ENCODE data around the gene PRR5. TPM values are rescaled to one million over a fixed set of nuclear protein-coding genes. Genes with fewer than 3 reads are reported as not detected.

Gene PRR5
- polyA plus RNA-seq, 4 donors = 37.0 to 80.5 (median 61.8) TPM

DNA sequence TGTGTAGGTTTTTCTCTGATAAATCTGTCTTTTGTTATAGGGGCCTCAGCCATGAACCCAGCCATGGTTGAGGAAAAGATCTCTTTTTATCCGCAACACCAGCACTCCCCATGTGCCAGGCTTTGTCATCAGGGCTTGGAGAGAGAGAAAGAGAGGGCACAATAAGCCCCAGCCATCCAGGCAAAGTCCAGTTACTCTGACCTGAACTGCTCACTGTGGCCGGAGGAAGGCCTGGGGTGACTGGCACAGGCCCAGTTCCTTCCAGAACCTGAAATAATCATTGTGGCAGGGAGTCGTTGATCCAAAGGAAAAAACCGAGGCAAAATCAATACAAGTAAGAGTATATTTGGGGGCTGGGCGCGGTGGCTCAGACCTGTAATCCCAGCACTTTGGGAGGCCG, 46.5 kb downstream of the PRR5 start:
- FAIRE-seq = no peak
- Histone ChIP-seq H3K36me3 (ENCODE audit: control insufficient read depth in 3 of 3, insufficient read depth in 2 of 3, low read depth in 1 of 3, low read length in 3 of 3) (no peaks in the 10 kb centered on the region), H3K9me3 (ENCODE audit: control insufficient read depth in 2 of 2, insufficient read depth in 1 of 2, low read depth in 1 of 2, low read length in 1 of 2) (peaks cover 0 to 3% of the 10 kb centered on the region in 2 donors), H3K4me1 (ENCODE audit: control insufficient read depth in 3 of 3, insufficient read depth in 2 of 3, low read depth in 1 of 3, low read length in 2 of 3) (peaks cover 0 to 41% (median 2%) of the 10 kb centered on the region in 3 donors), H3K27me3 (ENCODE audit: control insufficient read depth in 3 of 3, insufficient read depth in 3 of 3, low read length in 3 of 3) (peaks cover 0 to 3% (median 3%) of the 10 kb centered on the region in 3 donors), H3K4me3 (ENCODE audit: low read depth in 1 of 3, low read length in 3 of 3) (no peak overlapping the region), H3K27ac (ENCODE audit: low read depth in 1 of 3, low read length in 2 of 3) (peak overlapping the region in 1 of 3 donors; percentile 33)
- WGBS, 3 donors = 79 to 86% (median 85%) methylated on average over 7 of the region's 7 CpGs
- DNase-seq = no peak

- Histone ChIP-seq H3K4me1 (ENCODE audit: control insufficient read depth in 3 of 3, insufficient read depth in 2 of 3, low read depth in 1 of 3, low read length in 2 of 3) (peaks cover 0 to 47% (median 2%) of the 10 kb centered on the region in 3 donors), H3K27ac (ENCODE audit: low read depth in 1 of 3, low read length in 2 of 3) (no peak overlapping the region), H3K9me3 (ENCODE audit: control insufficient read depth in 2 of 2, insufficient read depth in 1 of 2, low read depth in 1 of 2, low read length in 1 of 2) (peaks cover 0 to 3% of the 10 kb centered on the region in 2 donors), H3K36me3 (ENCODE audit: control insufficient read depth in 3 of 3, insufficient read depth in 2 of 3, low read depth in 1 of 3, low read length in 3 of 3) (no peaks in the 10 kb centered on the region), H3K4me3 (ENCODE audit: low read depth in 1 of 3, low read length in 3 of 3) (no peak overlapping the region), H3K27me3 (ENCODE audit: control insufficient read depth in 3 of 3, insufficient read depth in 3 of 3, low read length in 3 of 3) (peaks cover 0 to 5% (median 3%) of the 10 kb centered on the region in 3 donors)
- WGBS, 3 donors = 54 to 85% (median 63%) methylated on average over 1 of the region's 1 CpG
- no peak for FAIRE-seq
- no peak for DNase-seq
Measured at GRCh38 chr22:44750481-44750880, 48.5 kb downstream of the PRR5 start.

GRCh38 chr22:44752285-44753188, 50.5 kb downstream of the PRR5 start, which contains the start of gene ARHGAP8:
TSS of gene ARHGAP8 (plus strand) at chr22:44752575. CDS start at chr22:44786528, 33,953 bp downstream.
- Histone ChIP-seq H3K4me3 (ENCODE audit: low read depth in 1 of 3, low read length in 3 of 3) (peak within 1 kb of the TSS; percentile 48 to 57 (median 49)), H3K36me3 (ENCODE audit: control insufficient read depth in 3 of 3, insufficient read depth in 2 of 3, low read depth in 1 of 3, low read length in 3 of 3) (no peaks in the 10 kb centered on the region), H3K27ac (ENCODE audit: low read depth in 1 of 3, low read length in 2 of 3) (peak within 1 kb of the TSS in 1 of 3 donors; percentile 70), H3K4me1 (ENCODE audit: control insufficient read depth in 3 of 3, insufficient read depth in 2 of 3, low read depth in 1 of 3, low read length in 2 of 3) (peaks cover 0 to 33% (median 2%) of the 10 kb centered on the region in 3 donors), H3K9me3 (ENCODE audit: control insufficient read depth in 2 of 2, insufficient read depth in 1 of 2, low read depth in 1 of 2, low read length in 1 of 2) (peaks cover 0 to 3% of the 10 kb centered on the region in 2 donors), H3K27me3 (ENCODE audit: control insufficient read depth in 3 of 3, insufficient read depth in 3 of 3, low read length in 3 of 3) (peaks cover 0 to 5% (median 3%) of the 10 kb centered on the region in 3 donors)
- FAIRE-seq (no peak), DNase-seq (peak; percentile 68 to 86)
- 2 to 5% (median 2%) methylated on average over 32 to 78 of the region's 78 CpGs for WGBS, 3 donors

DNA sequence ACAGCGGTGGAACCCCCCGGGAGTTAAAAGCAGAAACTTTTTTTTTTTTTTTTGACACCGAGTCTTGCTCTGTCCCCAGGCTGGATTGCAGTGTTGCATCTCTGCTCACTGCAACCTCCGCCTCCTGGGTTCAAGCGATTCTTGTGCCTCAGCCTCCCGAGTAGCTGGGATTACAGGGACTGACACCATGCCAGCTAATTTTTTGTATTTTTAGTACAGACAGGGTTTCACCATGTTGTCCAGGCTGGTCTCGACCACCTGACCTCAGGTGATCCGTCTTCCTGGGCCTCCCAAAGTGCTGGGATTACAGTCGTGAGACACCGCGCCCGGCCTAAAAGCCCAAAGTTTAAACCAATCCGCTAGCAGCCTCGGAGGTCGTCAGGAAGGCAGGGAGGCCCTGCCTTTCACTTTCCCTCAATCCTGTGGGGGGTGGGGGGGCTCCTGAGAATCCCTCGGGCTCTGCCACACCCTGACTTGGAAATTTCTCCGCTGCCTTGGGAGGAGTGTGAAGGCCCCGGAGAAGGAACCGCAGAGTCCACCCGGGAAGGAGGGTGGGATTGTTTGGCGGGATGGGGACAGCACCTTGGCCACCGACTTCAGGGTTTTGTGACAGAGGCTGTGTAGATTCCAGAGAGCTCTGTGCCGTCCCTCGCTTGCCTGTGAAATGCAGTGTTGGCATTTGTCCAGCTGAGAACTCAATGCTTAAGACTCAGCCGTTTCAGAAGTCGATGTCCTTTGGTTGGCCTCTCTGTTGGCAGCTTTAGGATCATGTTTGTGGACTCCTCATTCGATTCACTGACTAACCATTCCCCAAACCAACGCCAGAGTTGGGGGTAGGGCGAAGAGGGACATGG, 51.4 kb downstream of the PRR5 start:
- peaks cover 0 to 3% of the 10 kb centered on the region in 2 donors for H3K9me3 ChIP-seq (ENCODE audit: control insufficient read depth in 2 of 2, insufficient read depth in 1 of 2, low read depth in 1 of 2, low read length in 1 of 2)
- FAIRE-seq = no peak
- H3K27ac ChIP-seq (ENCODE audit: low read depth in 1 of 3, low read length in 2 of 3) = peak overlapping the region in 2 of 3 donors; percentile 8 to 61
- peak overlapping the region; percentile 48 to 51 (median 49) for H3K4me3 ChIP-seq (ENCODE audit: low read depth in 1 of 3, low read length in 3 of 3)
- DNase-seq = peak; percentile 44 to 78
- peaks cover 0 to 5% (median 3%) of the 10 kb centered on the region in 3 donors for H3K27me3 ChIP-seq (ENCODE audit: control insufficient read depth in 3 of 3, insufficient read depth in 3 of 3, low read length in 3 of 3)
- H3K4me1 ChIP-seq (ENCODE audit: control insufficient read depth in 3 of 3, insufficient read depth in 2 of 3, low read depth in 1 of 3, low read length in 2 of 3) = peaks cover 0 to 35% (median 2%) of the 10 kb centered on the region in 3 donors
- WGBS, 3 donors = 10 to 15% (median 15%) methylated on average over 28 to 29 of the region's 29 CpGs
- H3K36me3 ChIP-seq (ENCODE audit: control insufficient read depth in 3 of 3, insufficient read depth in 2 of 3, low read depth in 1 of 3, low read length in 3 of 3) = no peaks in the 10 kb centered on the region

- H3K27me3 ChIP-seq (ENCODE audit: control insufficient read depth in 3 of 3, insufficient read depth in 3 of 3, low read length in 3 of 3) = peaks cover 0 to 5% (median 3%) of the 10 kb centered on the region in 3 donors
- peaks cover 0 to 46% (median 9%) of the 10 kb centered on the region in 3 donors for H3K4me1 ChIP-seq (ENCODE audit: control insufficient read depth in 3 of 3, insufficient read depth in 2 of 3, low read depth in 1 of 3, low read length in 2 of 3)
- no peaks in the 10 kb centered on the region for H3K36me3 ChIP-seq (ENCODE audit: control insufficient read depth in 3 of 3, insufficient read depth in 2 of 3, low read depth in 1 of 3, low read length in 3 of 3)
- DNase-seq (peak in 1 of 2 donors; percentile 76), FAIRE-seq (no peak)
- H3K9me3 ChIP-seq (ENCODE audit: control insufficient read depth in 2 of 2, insufficient read depth in 1 of 2, low read depth in 1 of 2, low read length in 1 of 2) = peaks cover 0 to 3% of the 10 kb centered on the region in 2 donors
- H3K27ac ChIP-seq (ENCODE audit: low read depth in 1 of 3, low read length in 2 of 3) = peak overlapping the region in 2 of 3 donors; percentile 29 to 63
- 27 to 52% (median 33%) methylated on average over 7 of the region's 7 CpGs for WGBS, 3 donors
- no peak overlapping the region for H3K4me3 ChIP-seq (ENCODE audit: low read depth in 1 of 3, low read length in 3 of 3)
Measured at GRCh38 chr22:44754998-44755397, 53.0 kb downstream of the PRR5 start.

GRCh38 chr22:44755417-44755816, 53.4 kb downstream of the PRR5 start:
- Histone ChIP-seq H3K27ac (ENCODE audit: low read depth in 1 of 3, low read length in 2 of 3) (peak overlapping the region in 1 of 3 donors; percentile 63), H3K9me3 (ENCODE audit: control insufficient read depth in 2 of 2, insufficient read depth in 1 of 2, low read depth in 1 of 2, low read length in 1 of 2) (peaks cover 0 to 3% of the 10 kb centered on the region in 2 donors), H3K4me3 (ENCODE audit: low read depth in 1 of 3, low read length in 3 of 3) (no peak overlapping the region), H3K27me3 (ENCODE audit: control insufficient read depth in 3 of 3, insufficient read depth in 3 of 3, low read length in 3 of 3) (peaks cover 0 to 5% (median 3%) of the 10 kb centered on the region in 3 donors), H3K4me1 (ENCODE audit: control insufficient read depth in 3 of 3, insufficient read depth in 2 of 3, low read depth in 1 of 3, low read length in 2 of 3) (peaks cover 0 to 46% (median 9%) of the 10 kb centered on the region in 3 donors), H3K36me3 (ENCODE audit: control insufficient read depth in 3 of 3, insufficient read depth in 2 of 3, low read depth in 1 of 3, low read length in 3 of 3) (no peaks in the 10 kb centered on the region)
- peak; percentile 37 for DNase-seq
- FAIRE-seq = no peak
- 11 to 38% (median 33%) methylated on average over 6 of the region's 6 CpGs for WGBS, 3 donors

GRCh38 chr22:44755956-44756361, 54.0 kb downstream of the PRR5 start:
- FAIRE-seq = no peak
- Histone ChIP-seq H3K36me3 (ENCODE audit: control insufficient read depth in 3 of 3, insufficient read depth in 2 of 3, low read depth in 1 of 3, low read length in 3 of 3) (no peaks in the 10 kb centered on the region), H3K27me3 (ENCODE audit: control insufficient read depth in 3 of 3, insufficient read depth in 3 of 3, low read length in 3 of 3) (peaks cover 0 to 5% (median 3%) of the 10 kb centered on the region in 3 donors), H3K4me3 (ENCODE audit: low read depth in 1 of 3, low read length in 3 of 3) (no peak overlapping the region), H3K9me3 (ENCODE audit: control insufficient read depth in 2 of 2, insufficient read depth in 1 of 2, low read depth in 1 of 2, low read length in 1 of 2) (peaks cover 0 to 3% of the 10 kb centered on the region in 2 donors), H3K4me1 (ENCODE audit: control insufficient read depth in 3 of 3, insufficient read depth in 2 of 3, low read depth in 1 of 3, low read length in 2 of 3) (peaks cover 0 to 46% (median 9%) of the 10 kb centered on the region in 3 donors), H3K27ac (ENCODE audit: low read depth in 1 of 3, low read length in 2 of 3) (peak overlapping the region in 1 of 3 donors; percentile 63)
- WGBS, 3 donors = 8 to 40% (median 18%) methylated on average over 9 of the region's 9 CpGs
- DNase-seq = peak; percentile 74 to 88

Data from small intestine (tissue), 7 donors.